ENCODE measurements around the gene CDH13.

DNA sequence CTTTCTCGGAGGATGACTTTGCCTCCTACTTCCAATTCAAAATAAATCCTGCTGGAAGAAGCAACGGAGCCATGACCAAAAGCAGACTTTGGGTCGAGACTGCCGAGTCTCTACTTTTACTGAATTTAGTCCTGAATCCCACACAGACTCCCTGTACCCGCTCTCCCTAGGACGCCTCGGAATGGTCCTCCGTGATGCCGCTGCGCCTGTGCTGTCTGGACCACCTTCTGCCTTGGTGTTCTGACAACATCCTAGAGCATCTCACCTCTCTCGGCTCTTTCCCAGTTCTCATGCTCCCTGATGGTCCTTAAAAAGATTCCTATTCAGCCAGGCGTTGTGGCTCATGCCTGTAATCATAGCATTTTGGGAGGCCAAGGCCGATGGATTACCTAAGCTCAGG lies 999.9 kb downstream of the CDH13 start:
- TF ChIP-seq, protein P1, sequence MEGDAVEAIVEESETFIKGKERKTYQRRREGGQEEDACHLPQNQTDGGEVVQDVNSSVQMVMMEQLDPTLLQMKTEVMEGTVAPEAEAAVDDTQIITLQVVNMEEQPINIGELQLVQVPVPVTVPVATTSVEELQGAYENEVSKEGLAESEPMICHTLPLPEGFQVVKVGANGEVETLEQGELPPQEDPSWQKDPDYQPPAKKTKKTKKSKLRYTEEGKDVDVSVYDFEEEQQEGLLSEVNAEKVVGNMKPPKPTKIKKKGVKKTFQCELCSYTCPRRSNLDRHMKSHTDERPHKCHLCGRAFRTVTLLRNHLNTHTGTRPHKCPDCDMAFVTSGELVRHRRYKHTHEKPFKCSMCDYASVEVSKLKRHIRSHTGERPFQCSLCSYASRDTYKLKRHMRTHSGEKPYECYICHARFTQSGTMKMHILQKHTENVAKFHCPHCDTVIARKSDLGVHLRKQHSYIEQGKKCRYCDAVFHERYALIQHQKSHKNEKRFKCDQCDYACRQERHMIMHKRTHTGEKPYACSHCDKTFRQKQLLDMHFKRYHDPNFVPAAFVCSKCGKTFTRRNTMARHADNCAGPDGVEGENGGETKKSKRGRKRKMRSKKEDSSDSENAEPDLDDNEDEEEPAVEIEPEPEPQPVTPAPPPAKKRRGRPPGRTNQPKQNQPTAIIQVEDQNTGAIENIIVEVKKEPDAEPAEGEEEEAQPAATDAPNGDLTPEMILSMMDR (IDR thresholded peaks at IDR 0.05; ENCODE audit: low read depth, low read length) = no peak
- no peak for TF ChIP-seq EZH2phosphoT487 (IDR thresholded peaks at IDR 0.05; ENCODE audit: low read depth)

Data from OCI-LY3 (cell line).